Uterus (tissue), 2 donors: ENCODE results near the gene WDR17.

ENCODE experiments used
- CTCF ChIP-seq, 4 experiments: fragments of 200-600 bp in 2 of 4; fragments of 450-650 bp in 2 of 4; sonication (generic) in 2 of 4; IDR thresholded peaks; one replicate each; pipeline ENCODE4 v1.5.1; 2016 to 2019; ENCODE audit warnings: antibody characterized with exemption in 4 of 4, mild to moderate bottlenecking in 2 of 4, moderate library complexity in 1 of 4
- POLR2A ChIP-seq, 2 donors: fragments of 450-650 bp; IDR thresholded peaks; one replicate each; pipeline ENCODE4 v1.6.1; 2016; ENCODE audit warnings: antibody characterized with exemption in 2 of 2, mild to moderate bottlenecking in 1 of 2, moderate library complexity in 1 of 2

DNA sequence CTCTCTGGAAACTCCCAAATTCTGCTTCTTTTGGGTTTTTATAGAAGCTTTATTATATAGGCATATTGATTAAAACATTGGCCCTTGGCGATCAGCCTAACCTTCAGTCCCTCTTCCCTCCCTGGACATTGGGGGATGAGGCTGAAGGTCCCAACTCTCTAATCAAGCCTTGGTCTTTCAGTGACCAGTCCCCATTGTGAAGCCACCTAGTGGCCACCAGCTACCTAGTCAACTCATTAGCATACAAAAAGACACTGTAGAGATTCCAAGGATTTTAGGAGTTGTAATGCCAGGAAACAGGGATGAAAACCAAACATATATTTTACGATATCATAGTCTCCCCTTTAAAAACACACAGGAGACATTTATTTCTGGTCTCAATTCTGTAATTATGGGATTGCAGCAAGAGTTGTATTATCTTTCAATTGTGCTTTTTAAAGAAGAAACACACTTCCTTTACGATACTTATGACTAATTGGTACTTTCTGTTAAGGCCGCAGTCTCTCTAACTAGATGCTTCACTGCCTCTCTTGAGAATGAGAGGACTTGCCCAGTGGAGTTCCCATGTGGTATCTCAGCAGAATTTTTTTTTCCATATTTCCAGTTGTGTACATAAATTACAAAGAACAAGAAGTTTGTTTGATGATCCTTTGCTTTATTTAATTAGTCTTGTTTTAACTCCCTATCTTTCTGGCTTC is 58.2 kb downstream of the WDR17 start:
- peak in 1 of 4 experiments; percentile 30 for TF ChIP-seq CTCF (IDR thresholded peaks at IDR 0.05)
- no peak for TF ChIP-seq POLR2A (IDR thresholded peaks at IDR 0.05)
